Effector memory CD8-positive, alpha-beta T cell (primary cell): ENCODE data around the gene NOL9.
"Not testable (repeated sequence)": the region's sequence is repeated elsewhere in the genome, so short reads cannot be mapped to it uniquely, and the experiment has no call there.

Experiments used
- ATAC-seq: fragments of 150-1000 bp; cut with Tn5 transposase; replicated peaks from 2 replicates; pipeline ENCODE4 v1.10.0; 2021; ENCODE audit warnings: mild to moderate bottlenecking, moderate library complexity
- DNase-seq, 3 experiments: peaks; one replicate each; pipeline ENCODE4 v3.0.0; 2021
- H3K27ac Mint-ChIP-seq, 2 donors: one replicate each; pipeline ENCODE4 v1.8.0; 2022; ENCODE audit warnings: mild to moderate bottlenecking in 2 of 2, mixed read lengths in 2 of 2, moderate library complexity in 2 of 2
- H3K27me3 Mint-ChIP-seq, 2 donors: one replicate each; pipeline ENCODE4 v1.8.0; 2022; ENCODE audit warnings: mixed read lengths in 2 of 2
- H3K36me3 Mint-ChIP-seq: one replicate; pipeline ENCODE4 v1.8.0; 2022; ENCODE audit warnings: mild to moderate bottlenecking, moderate library complexity, mixed read lengths; ENCODE audit not compliant: insufficient read depth
- H3K4me1 Mint-ChIP-seq, 2 donors: one replicate each; pipeline ENCODE4 v1.8.0; 2022; ENCODE audit warnings: low read depth in 2 of 2, mixed read lengths in 2 of 2
- H3K4me3 Mint-ChIP-seq, 2 donors: one replicate each; pipeline ENCODE4 v1.8.0; 2022; ENCODE audit warnings: mild to moderate bottlenecking in 2 of 2, mixed read lengths in 2 of 2, moderate library complexity in 2 of 2
- H3K9me3 Mint-ChIP-seq, 2 donors: one replicate each; pipeline ENCODE4 v1.8.0; 2022; ENCODE audit warnings: mixed read lengths in 2 of 2
- total RNA-seq, 9 experiments: gene quantifications; one replicate each; lab custom pipeline; 2026; lab: John Stamatoyannopoulos, UW

Gene NOL9
- total RNA-seq, result 57.1 to 162 (median 101) reads per million in 9 experiments

- Mint-ChIP-seq H3K27me3 (no peaks in the 10 kb centered on the region), H3K9me3 (no peaks in the 10 kb centered on the region), H3K4me1 (peaks cover 3 to 7% of the 10 kb centered on the region in 2 donors), H3K4me3 (peak within 1 kb of the TSS; percentile 81 to 82), H3K36me3 (peaks cover 29% of the 10 kb centered on the region), H3K27ac (peak within 1 kb of the TSS; percentile 67 to 90)
- ATAC-seq (peak; percentile 98), DNase-seq (peak; percentile 92 to 95 (median 94))
Observed at GRCh38 chr1:6554031-6554906, at the start of gene NOL9. NOL9 (minus strand) TSS chr1:6554513; CDS start chr1:6554502, 11 bp downstream.

GRCh38 chr1:6603238-6603914 is 49.1 kb upstream of the NOL9 start:
- Mint-ChIP-seq H3K27me3 (no peaks in the 10 kb centered on the region), H3K4me1 (peaks cover 25 to 31% of the 10 kb centered on the region in 2 donors), H3K27ac (peak overlapping the region; percentile 91 to 98), H3K36me3 (peaks cover 32% of the 10 kb centered on the region), H3K4me3 (peak overlapping the region; percentile 84 to 86), H3K9me3 (no peaks in the 10 kb centered on the region)
- peak; percentile 49 for ATAC-seq
- DNase-seq, result peak; percentile 49 to 55 (median 52)

- ATAC-seq (peak; percentile 64), DNase-seq (peak; percentile 76 to 81 (median 79))
- Mint-ChIP-seq H3K36me3 (peaks cover 38% of the 10 kb centered on the region), H3K4me1 (peaks cover 25 to 34% of the 10 kb centered on the region in 2 donors), H3K4me3 (peak within 1 kb of the TSS; percentile 94 to 96), H3K27ac (peak within 1 kb of the TSS; percentile 92 to 98), H3K9me3 (no peaks in the 10 kb centered on the region), H3K27me3 (no peaks in the 10 kb centered on the region)
Observed at GRCh38 chr1:6602669-6603237, 48.4 kb upstream of the NOL9 start, which contains the start of gene KLHL21. KLHL21 (minus strand) TSS chr1:6602869; CDS start chr1:6602817, 52 bp downstream.

DNA sequence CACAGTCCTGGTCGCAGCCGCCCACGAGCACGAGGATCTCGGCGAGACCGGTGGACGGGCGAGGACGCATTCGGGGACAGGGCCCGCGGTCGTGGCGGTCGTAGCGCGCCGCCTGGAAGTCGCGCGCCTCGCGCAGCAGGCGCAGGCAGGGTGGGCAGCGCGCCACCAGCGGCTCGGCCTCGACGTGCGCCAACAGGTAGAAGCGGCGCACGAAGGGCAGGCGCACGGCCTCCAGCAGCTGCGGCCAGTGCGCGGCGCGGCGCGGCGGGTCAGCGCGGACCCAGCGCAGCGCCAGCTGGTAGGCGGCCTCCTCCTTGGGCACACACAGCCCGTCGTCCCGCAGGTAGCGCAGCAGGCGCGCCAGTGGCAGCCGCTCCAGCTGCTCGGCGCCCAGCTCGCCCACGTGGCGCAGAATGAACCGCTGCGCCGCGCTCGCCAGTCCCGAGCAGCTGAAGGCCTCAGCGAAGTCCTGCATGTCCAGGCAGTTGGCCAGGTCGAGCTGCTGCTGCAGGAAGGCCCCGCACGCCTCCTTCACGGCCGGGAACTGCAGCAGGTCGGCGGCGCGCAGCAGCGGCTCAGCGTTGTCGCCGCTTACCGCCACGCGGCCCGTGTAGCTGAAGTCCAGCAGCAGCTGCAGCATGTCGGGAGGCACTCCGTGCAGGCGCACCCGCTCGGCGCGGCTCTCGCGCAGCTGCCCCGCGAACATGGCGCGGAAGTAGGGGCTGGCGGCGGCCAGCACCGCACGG is 47.8 kb upstream of the NOL9 start:
- Mint-ChIP-seq H3K27me3 (no peaks in the 10 kb centered on the region), H3K9me3 (no peaks in the 10 kb centered on the region), H3K4me1 (peaks cover 25 to 38% of the 10 kb centered on the region in 2 donors), H3K4me3 (peak overlapping the region; percentile 94 to 96), H3K36me3 (peaks cover 43% of the 10 kb centered on the region), H3K27ac (peak overlapping the region; percentile 92 to 98)
- peak in 2 of 3 experiments; percentile 16 to 21 for DNase-seq
- peak; percentile 30 for ATAC-seq

GRCh38 chr1:6601049-6601922 is 47.0 kb upstream of the NOL9 start:
- Mint-ChIP-seq H3K4me3 (peak overlapping the region; percentile 94 to 96), H3K27ac (peak overlapping the region; percentile 92 to 98), H3K36me3 (peaks cover 49% of the 10 kb centered on the region), H3K4me1 (peaks cover 26 to 39% of the 10 kb centered on the region in 2 donors), H3K27me3 (no peaks in the 10 kb centered on the region), H3K9me3 (no peaks in the 10 kb centered on the region)
- peak; percentile 50 for ATAC-seq
- DNase-seq, result peak; percentile 54 to 59 (median 59)

- Mint-ChIP-seq H3K4me1 (peaks cover 34 to 44% of the 10 kb centered on the region in 2 donors), H3K27ac (peak overlapping the region; percentile 92 to 98), H3K4me3 (peak overlapping the region; percentile 94 to 96), H3K36me3 (peaks cover 56% of the 10 kb centered on the region), H3K27me3 (no peaks in the 10 kb centered on the region), H3K9me3 (no peaks in the 10 kb centered on the region)
- ATAC-seq, result no peak
- DNase-seq, result no peak
Observed at GRCh38 chr1:6600410-6601048, 46.2 kb upstream of the NOL9 start.

DNA sequence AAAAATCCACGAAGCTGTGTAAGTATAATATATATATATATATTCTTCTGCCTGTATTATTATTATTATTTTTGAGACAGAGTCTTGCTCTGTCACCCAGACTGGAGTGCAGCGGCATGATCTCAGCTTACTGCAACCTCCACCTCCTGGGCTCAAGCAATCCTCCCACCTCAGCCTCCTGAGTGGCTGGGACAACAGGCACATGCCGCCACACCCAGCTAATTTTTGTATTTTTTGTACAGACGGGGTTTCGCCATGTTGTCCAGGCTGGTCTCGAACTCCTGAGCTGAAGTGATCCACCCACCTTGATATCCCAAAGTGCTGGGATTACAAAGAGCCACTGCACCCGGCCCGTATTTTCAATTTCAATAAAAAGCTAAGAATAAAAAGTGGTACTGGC is 45.7 kb upstream of the NOL9 start:
- peaks cover 37 to 45% of the 10 kb centered on the region in 2 donors for H3K4me1 Mint-ChIP-seq
- not testable (repeated sequence) for DNase-seq, H3K27me3 Mint-ChIP-seq, ATAC-seq, H3K9me3 Mint-ChIP-seq
- peak overlapping the region; percentile 92 to 98 for H3K27ac Mint-ChIP-seq
- H3K36me3 Mint-ChIP-seq, result peaks cover 62% of the 10 kb centered on the region
- peak overlapping the region; percentile 94 to 96 for H3K4me3 Mint-ChIP-seq

GRCh38 chr1:6599141-6599975 is 45.0 kb upstream of the NOL9 start:
- Mint-ChIP-seq H3K4me3 (peak overlapping the region; percentile 94 to 96), H3K27ac (peak overlapping the region; percentile 92 to 98), H3K9me3 (no peaks in the 10 kb centered on the region), H3K36me3 (peaks cover 68% of the 10 kb centered on the region), H3K27me3 (no peaks in the 10 kb centered on the region), H3K4me1 (peaks cover 37 to 45% of the 10 kb centered on the region in 2 donors)
- ATAC-seq (peak; percentile 12), DNase-seq (peak; percentile 33 to 45 (median 42))

GRCh38 chr1:6597777-6598131 is 43.4 kb upstream of the NOL9 start:
- DNase-seq, result no peak
- Mint-ChIP-seq H3K27me3 (no peaks in the 10 kb centered on the region), H3K4me3 (no peak overlapping the region), H3K9me3 (no peaks in the 10 kb centered on the region), H3K36me3 (peaks cover 71% of the 10 kb centered on the region), H3K27ac (peak overlapping the region in 1 of 2 donors; percentile 66), H3K4me1 (peaks cover 34 to 37% of the 10 kb centered on the region in 2 donors)
- no peak for ATAC-seq

DNA sequence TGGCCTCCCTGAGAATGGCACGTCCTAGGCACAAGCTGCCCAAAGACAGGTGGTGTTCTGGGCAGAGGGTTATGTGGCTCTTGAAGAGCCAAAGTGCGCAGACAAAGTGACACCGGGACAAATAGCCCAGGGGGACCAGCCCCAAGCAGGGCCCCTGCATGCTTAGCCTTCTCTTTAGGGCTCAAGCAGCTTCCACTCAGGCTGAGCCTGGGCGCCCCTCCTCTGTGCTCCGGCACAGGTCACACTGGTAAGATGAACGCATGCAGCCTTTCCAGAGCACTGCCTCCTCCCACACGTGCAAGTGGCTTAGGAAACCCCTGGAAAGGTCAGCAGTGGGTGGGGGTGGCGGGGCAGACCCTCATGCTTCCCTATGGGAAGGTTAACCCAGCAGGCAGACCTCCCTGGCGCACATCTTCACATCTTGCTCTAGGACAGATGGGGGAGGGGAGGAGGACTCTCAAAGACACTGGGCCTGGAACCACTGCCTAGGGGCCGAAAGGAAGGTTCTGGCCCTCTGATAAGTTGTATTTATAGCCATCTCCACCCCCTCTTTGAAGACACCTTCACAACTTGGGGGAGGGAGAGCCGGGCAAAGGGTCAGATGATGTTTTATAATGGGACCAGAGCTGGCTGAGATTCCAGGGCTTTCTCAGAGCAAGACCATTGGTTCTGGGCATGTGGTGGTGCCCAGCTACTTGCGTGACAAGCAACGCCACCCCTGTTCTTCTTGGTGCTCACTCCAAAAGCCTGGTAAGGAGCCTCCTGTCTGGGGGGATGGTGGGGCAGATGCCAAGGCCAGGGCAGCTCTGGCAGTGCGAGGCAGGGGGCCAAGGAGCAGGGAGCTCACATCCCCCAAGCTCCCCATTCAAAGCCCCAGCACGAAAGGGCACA is 42.8 kb upstream of the NOL9 start:
- Mint-ChIP-seq H3K36me3 (peaks cover 71% of the 10 kb centered on the region), H3K27me3 (no peaks in the 10 kb centered on the region), H3K9me3 (no peaks in the 10 kb centered on the region), H3K4me3 (no peak overlapping the region), H3K4me1 (peaks cover 34 to 37% of the 10 kb centered on the region in 2 donors), H3K27ac (peak overlapping the region in 1 of 2 donors; percentile 66)
- no peak for DNase-seq
- ATAC-seq, result no peak
